SIG-M5 (cell line): ENCODE data around the gene P2RY2.

Source experiments
- DNase-seq: peaks from one replicate; lab custom pipeline; 2025; lab: John Stamatoyannopoulos, UW

P2RY2 gene

DNA sequence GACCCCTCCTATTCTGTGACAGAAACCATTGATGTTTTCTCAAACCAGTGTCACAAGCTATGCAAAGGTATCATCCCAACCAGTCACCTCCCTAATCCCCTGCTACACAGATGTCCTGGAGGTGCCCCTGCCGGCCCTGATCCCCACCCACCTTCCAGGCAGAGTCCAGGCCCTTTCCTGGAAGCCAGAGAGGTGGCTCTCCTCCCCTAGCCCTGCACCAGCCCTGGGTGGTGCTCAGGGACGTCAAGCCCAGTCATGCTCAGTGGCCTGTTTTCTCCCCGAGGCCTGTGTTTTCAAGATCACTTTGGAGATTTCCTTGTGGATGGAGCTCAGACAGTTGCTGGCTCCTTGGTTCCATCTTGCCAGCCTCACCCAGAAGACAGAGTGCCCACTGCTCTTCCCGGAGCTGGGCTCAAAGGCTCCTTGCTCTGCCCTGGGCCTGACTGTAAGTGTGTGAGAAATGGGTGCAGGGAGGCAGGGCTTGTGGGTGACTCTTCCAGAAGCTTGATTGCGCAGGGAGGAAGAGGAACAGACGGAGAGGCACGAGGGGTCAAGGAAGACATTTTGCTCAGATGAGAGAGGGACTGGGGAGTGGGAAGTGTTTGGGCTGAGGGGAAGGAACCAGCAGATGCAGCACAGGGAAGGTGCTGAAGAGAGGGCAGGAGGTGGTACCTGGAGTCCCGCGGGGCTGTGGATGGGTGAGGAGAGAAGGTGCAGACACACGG lies 65.4 kb downstream of the P2RY2 start:
- DNase-seq = no peak

DNA sequence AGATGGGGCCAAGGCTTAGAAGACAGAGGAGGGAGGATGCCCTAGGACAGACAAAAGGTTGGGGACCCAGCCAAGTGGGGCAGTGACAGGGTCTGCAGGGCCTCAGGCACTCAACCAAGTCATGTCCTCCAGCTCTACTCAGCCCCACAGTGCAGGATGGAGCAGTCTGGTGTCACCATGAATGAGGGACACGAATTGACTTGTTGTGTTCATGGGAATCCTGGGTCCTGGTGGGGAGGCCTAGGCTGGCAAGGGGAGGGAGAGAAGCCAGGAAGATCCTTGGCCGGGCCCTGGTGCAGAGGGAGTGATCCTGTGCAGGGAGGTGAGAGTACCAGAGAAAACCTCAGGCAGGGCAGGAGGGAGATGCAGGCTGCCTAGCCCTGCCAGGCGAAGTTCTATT lies 66.0 kb downstream of the P2RY2 start:
- no peak for DNase-seq

GRCh38 chr11:73285721-73286120 lies 67.6 kb downstream of the P2RY2 start:
- no peak for DNase-seq
